SK-N-SH (cell line): ENCODE data around the gene PRG3. TPM values are rescaled to one million over a fixed set of nuclear protein-coding genes. Genes with fewer than 3 reads are reported as not detected.

Experiments
- CTCF ChIA-PET: fragments of 300-600, 350-600 bp; formaldehyde crosslinking; extraction: SDS; loops from one replicate; lab custom pipeline; 2021; lab: Yijun Ruan, JAX
- POLR2A ChIA-PET: fragments of 350-600 bp; sonication (Branson Sonifier 250); formaldehyde crosslinking; extraction: SDS; loops from one replicate; lab custom pipeline; 2020; ENCODE audit warnings: antibody characterized with exemption, inconsistent platforms; lab: Yijun Ruan, JAX
- DNase-seq: peaks from one replicate; pipeline ENCODE4 v3.0.0; 2012
- H2AFZ ChIP-seq: fragments of 200-600 bp; sonication (generic); 2 replicates; pipeline ENCODE4 v1.8.1; 2016; ENCODE audit warnings: antibody characterized with exemption, mild to moderate bottlenecking, low read depth
- H3F3A ChIP-seq: fragments of 200-600 bp; sonication (generic); replicated peaks from 2 replicates; pipeline ENCODE3; 2016; ENCODE audit warnings: antibody characterized with exemption, mild to moderate bottlenecking; ENCODE audit not compliant: insufficient read depth
- H3K27ac ChIP-seq, 2 experiments: fragments of 200-500 bp in 1 of 2; fragments of 200-600 bp in 1 of 2; sonication (Bioruptor generic) in 1 of 2; sonication (generic), shearing (Covaris generic) in 1 of 2; 2 replicates each; pipeline versions ENCODE4 v1.5.1 to v1.6.1; 2014 to 2016; ENCODE audit warnings: low read depth in 2 of 2, inconsistent platforms in 1 of 2, low read length in 1 of 2, mild to moderate bottlenecking in 1 of 2, mixed read lengths in 1 of 2
- H3K27me3 ChIP-seq: fragments of 200-600 bp; sonication (generic), shearing (Covaris generic); 2 replicates; pipeline ENCODE4 v1.6.1; 2016; ENCODE audit warnings: mixed run types; ENCODE audit not compliant: insufficient read depth
- H3K36me3 ChIP-seq, 2 experiments: fragments of 200-500 bp in 1 of 2; fragments of 200-600 bp in 1 of 2; sonication (Bioruptor generic) in 1 of 2; sonication (generic) in 1 of 2; replicated peaks in 1 of 2; 2 replicates each; pipeline versions ENCODE3 to v1.5.1; 2014 to 2016; ENCODE audit warnings: low read length in 1 of 2, mild to moderate bottlenecking in 1 of 2; ENCODE audit not compliant: insufficient read depth in 2 of 2, control insufficient read depth in 1 of 2
- H3K4me1 ChIP-seq, 2 experiments: fragments of 200-500 bp in 1 of 2; fragments of 200-600 bp in 1 of 2; sonication (Bioruptor generic) in 1 of 2; sonication (generic), shearing (Covaris generic) in 1 of 2; 2 replicates each; pipeline versions ENCODE4 v1.5.1 to v1.6.1; 2014 to 2016; ENCODE audit warnings: low read depth in 1 of 2, low read length in 1 of 2, mixed run types in 1 of 2; ENCODE audit not compliant: insufficient read depth in 2 of 2, control insufficient read depth in 1 of 2
- H3K4me2 ChIP-seq: fragments of 200-600 bp; sonication (generic), shearing (Covaris generic); 2 replicates; pipeline ENCODE4 v1.6.1; 2017; ENCODE audit warnings: mixed run types
- H3K4me3 ChIP-seq, 2 experiments: fragments of 200-500 bp in 1 of 2; fragments of 200-600 bp in 1 of 2; sonication (Bioruptor generic) in 1 of 2; sonication (generic), shearing (Covaris generic) in 1 of 2; 2 replicates each; pipeline versions ENCODE4 v1.5.1 to v1.8.1; 2014 to 2016; ENCODE audit warnings: low read depth in 2 of 2, inconsistent platforms in 1 of 2, low read length in 1 of 2, mild to moderate bottlenecking in 1 of 2, mixed read lengths in 1 of 2, moderate library complexity in 1 of 2
- H3K79me2 ChIP-seq: fragments of 200-600 bp; sonication (generic); 2 replicates; pipeline ENCODE4 v1.8.1; 2017; ENCODE audit warnings: mild to moderate bottlenecking; ENCODE audit not compliant: insufficient read depth
- H3K9ac ChIP-seq: fragments of 200-600 bp; sonication (generic); 2 replicates; pipeline ENCODE4 v1.6.1; 2017; ENCODE audit warnings: mixed run types
- H3K9me2 ChIP-seq: fragments of 200-600 bp; sonication (generic); 2 replicates; pipeline ENCODE4 v1.6.1; 2017; ENCODE audit warnings: mixed run types
- H3K9me3 ChIP-seq: fragments of 200-600 bp; sonication (generic); 2 replicates; pipeline ENCODE4 v1.6.1; 2017; ENCODE audit warnings: mixed run types, mild to moderate bottlenecking, moderate library complexity
- H4K20me1 ChIP-seq: fragments of 200-600 bp; sonication (generic); 2 replicates; pipeline ENCODE4 v1.6.1; 2017; ENCODE audit warnings: mild to moderate bottlenecking, mixed run types; ENCODE audit not compliant: insufficient read depth
- FOXM1 ChIP-seq: IDR thresholded peaks from 2 replicates; pipeline ENCODE4 v1.4.0; 2012; ENCODE audit warnings: low read depth, mild to moderate bottlenecking
- GABPA ChIP-seq: IDR thresholded peaks from 2 replicates; pipeline ENCODE4 v1.4.0; 2012; ENCODE audit warnings: low read depth, mild to moderate bottlenecking
- JUND ChIP-seq: IDR thresholded peaks from 2 replicates; pipeline ENCODE4 v1.4.0; 2012
- MEF2A ChIP-seq: IDR thresholded peaks from 2 replicates; pipeline ENCODE4 v1.4.0; 2012; ENCODE audit warnings: low read depth, borderline replicate concordance
- MXI1 ChIP-seq: IDR thresholded peaks from 2 replicates; pipeline ENCODE4 v1.6.1; 2012; ENCODE audit warnings: mild to moderate bottlenecking, low read depth, low read length, improper control_type of control experiment
- PBX3 ChIP-seq: IDR thresholded peaks from 2 replicates; pipeline ENCODE4; 2012
- RAD21 ChIP-seq: IDR thresholded peaks from 2 replicates; pipeline ENCODE4 v1.6.1; 2012; ENCODE audit warnings: mild to moderate bottlenecking, low read length
- RXRA ChIP-seq: IDR thresholded peaks from 2 replicates; pipeline ENCODE4 v1.4.0; 2012; ENCODE audit warnings: low read depth, mild to moderate bottlenecking, borderline replicate concordance
- SIN3A ChIP-seq: IDR thresholded peaks from 2 replicates; pipeline ENCODE4 v1.6.1; 2012; ENCODE audit warnings: low read depth, mild to moderate bottlenecking, low read length, moderate library complexity, borderline replicate concordance
- SMC3 ChIP-seq: IDR thresholded peaks from 2 replicates; pipeline ENCODE4 v1.6.1; 2012; ENCODE audit warnings: low read depth, low read length, improper control_type of control experiment
- TAF1 ChIP-seq: IDR thresholded peaks from 2 replicates; pipeline ENCODE4 v1.6.1; 2012; ENCODE audit warnings: low read depth, mild to moderate bottlenecking, low read length, moderate library complexity, borderline replicate concordance
- ZBTB33 ChIP-seq: IDR thresholded peaks from 2 replicates; pipeline ENCODE4 v1.4.0; 2012; ENCODE audit warnings: low read depth, borderline replicate concordance
- WGBS: methylation state at CpG from one replicate; pipeline ENCODE4 v1.1.6; 2017; ENCODE audit warnings: low lambda C conversion rate; 5-methylcytosine and 5-hydroxymethylcytosine counted together
- polyA plus RNA-seq, 3 experiments: library from polyadenylated mRNA; depleted of rRNA; stranded (reverse); fragments of >200 nt; gene quantifications; 2 replicates each; pipeline ENCODE4 v1.2.3, GENCODE V29; 2012

PRG3 gene
- polyA plus RNA-seq, 1 of the 3 experiments (the other 2 are of a cell fraction): not detected

GRCh38 chr11:57421066-57421465 lies 40.1 kb upstream of the PRG3 start:
- Histone ChIP-seq H3K27ac (no peak overlapping the region), H4K20me1 (no peaks in the 10 kb centered on the region), H3K4me1 (peaks cover 15 to 19% of the 10 kb centered on the region in 2 experiments; a peak in 2 of 4 replicates), H2AFZ (no peak overlapping the region), H3K9me2 (no peaks in the 10 kb centered on the region), H3K4me3 (no peak overlapping the region), H3K9me3 (no peaks in the 10 kb centered on the region), H3K79me2 (no peaks in the 10 kb centered on the region), H3K27me3 (no peaks in the 10 kb centered on the region), H3K36me3 (no peaks in the 10 kb centered on the region), H3F3A (no peaks in the 10 kb centered on the region), H3K9ac (no peak overlapping the region), H3K4me2 (no peak overlapping the region)
- ChIA-PET CTCF (no interaction called here), POLR2A (no interaction called here)
- TF ChIP-seq JUND (no peak), RXRA (no peak)
- DNase-seq: no peak
- WGBS: 77% methylated on average over 4 of the region's 4 CpGs

GRCh38 chr11:57419146-57419545 lies 38.2 kb upstream of the PRG3 start:
- ChIA-PET CTCF (interaction anchor here (0.7 to 1.3 kb wide), 3 partner anchors 16 to 262 kb away, joined by 3 read pairs; no protein-coding TSS in a partner anchor), POLR2A (interaction anchor here (0.7 kb wide), 1 partner anchor 86 kb away, joined by 3 read pairs; no protein-coding TSS in a partner anchor)
- Histone ChIP-seq H3K4me1 (peaks cover 2 to 5% of the 10 kb centered on the region in 2 experiments; a peak in 1 of 4 replicates), H3K27me3 (no peaks in the 10 kb centered on the region), H3K79me2 (no peaks in the 10 kb centered on the region), H4K20me1 (no peaks in the 10 kb centered on the region), H3K9me2 (no peaks in the 10 kb centered on the region), H3K27ac (no peak overlapping the region), H2AFZ (no peak overlapping the region), H3F3A (no peaks in the 10 kb centered on the region), H3K9me3 (no peaks in the 10 kb centered on the region), H3K4me3 (no peak overlapping the region), H3K4me2 (no peak overlapping the region), H3K9ac (no peak overlapping the region), H3K36me3 (no peaks in the 10 kb centered on the region)
- TF ChIP-seq RAD21 (no peak), SMC3 (no peak), FOXM1 (no peak), MEF2A (no peak), GABPA (no peak), TAF1 (no peak), SIN3A (no peak), PBX3 (no peak), ZBTB33 (no peak), MXI1 (no peak)
- WGBS: 60% methylated on average over 3 of the region's 3 CpGs
- DNase-seq: no peak
